NCI-H774 (cell line): ENCODE data around the gene PEMT.
"Not testable (repeated sequence)": the region's sequence is repeated elsewhere in the genome, so short reads cannot be mapped to it uniquely, and the experiment has no call there.

Experiments
- DNase-seq: peaks from one replicate; lab custom pipeline; 2025; lab: John Stamatoyannopoulos, UW

Gene PEMT

GRCh38 chr17:17485420-17485819, 106.1 kb downstream of the PEMT start:
- no peak for DNase-seq

GRCh38 chr17:17484451-17484899, 107.0 kb downstream of the PEMT start:
- no peak for DNase-seq

- DNase-seq: no peak
These were observed 109.6 kb downstream of the PEMT start for GRCh38 chr17:17481860-17482259.

GRCh38 chr17:17480593-17481148, 110.8 kb downstream of the PEMT start:
- no peak for DNase-seq

GRCh38 chr17:17479209-17479608, 112.3 kb downstream of the PEMT start:
- DNase-seq: no peak

- peak; percentile 73 for DNase-seq
These were observed 114.5 kb downstream of the PEMT start, which contains the start of gene MED9 for GRCh38 chr17:17476865-17477467. MED9 (plus strand) TSS chr17:17477000; CDS start chr17:17477042, 42 bp downstream.

- DNase-seq: no peak
These were observed 117.2 kb downstream of the PEMT start for GRCh38 chr17:17474341-17474740.

GRCh38 chr17:17472333-17472920, 119.1 kb downstream of the PEMT start:
- DNase-seq: no peak

GRCh38 chr17:17469996-17470395, 121.5 kb downstream of the PEMT start:
- no peak for DNase-seq

- no peak for DNase-seq
These were observed 122.2 kb downstream of the PEMT start for GRCh38 chr17:17469358-17469757.

- DNase-seq: no peak
These were observed 123.1 kb downstream of the PEMT start for GRCh38 chr17:17468217-17469010.

- no peak for DNase-seq
These were observed 123.8 kb downstream of the PEMT start for GRCh38 chr17:17467720-17468119.

- DNase-seq: no peak
These were observed 124.5 kb downstream of the PEMT start for GRCh38 chr17:17467016-17467415.

GRCh38 chr17:17466511-17466910, 125.0 kb downstream of the PEMT start:
- no peak for DNase-seq

- DNase-seq: not testable (repeated sequence)
These were observed 125.6 kb downstream of the PEMT start for GRCh38 chr17:17465878-17466277.

GRCh38 chr17:17463821-17464220, 127.7 kb downstream of the PEMT start:
- DNase-seq: no peak

GRCh38 chr17:17462048-17462824, 129.3 kb downstream of the PEMT start:
- DNase-seq: no peak

- DNase-seq: no peak
These were observed 131.5 kb downstream of the PEMT start for GRCh38 chr17:17460038-17460437.

- no peak for DNase-seq
These were observed 133.8 kb downstream of the PEMT start for GRCh38 chr17:17457680-17458079.

GRCh38 chr17:17456251-17456650, 135.3 kb downstream of the PEMT start:
- no peak for DNase-seq
